IMR-90 (cell line): ENCODE results near the gene LLGL2. TPM values are rescaled to one million over a fixed set of nuclear protein-coding genes. Genes with fewer than 3 reads are reported as not detected.

Experiments used
- ATAC-seq: fragments of 200-7000 bp; cut with Tn5 transposase; 2 replicates; pipeline ENCODE4 v1.9.1; 2020; ENCODE audit warnings: low read depth, mild to moderate bottlenecking, moderate library complexity
- BruUV-seq: library from RNA; stranded (reverse); fragments of 400-500 nt; replicated peaks from 2 replicates; lab custom pipeline; 2021; lab: Mats Ljungman, UMichigan
- CTCF ChIA-PET: fragments of 300-600 bp; formaldehyde crosslinking; extraction: SDS; loops from one replicate; lab custom pipeline; 2021; ENCODE audit warnings: antibody characterized with exemption; lab: Yijun Ruan, JAX
- POLR2A ChIA-PET: fragments of 300-600 bp; sonication (Branson Sonifier 250); formaldehyde crosslinking; loops from one replicate; lab custom pipeline; 2022; ENCODE audit warnings: antibody characterized with exemption; ENCODE audit not compliant: unreplicated experiment; lab: Charles Lee
- DNase-seq: peaks from one replicate; pipeline ENCODE4 v3.0.0; 2013
- H2AFZ ChIP-seq: replicated peaks from 2 replicates; pipeline ENCODE3; 2013; ENCODE audit warnings: low read length, mild to moderate bottlenecking; ENCODE audit not compliant: poor library complexity
- H2AK5ac ChIP-seq: 2 replicates; pipeline ENCODE4 v1.6.1; 2013; ENCODE audit warnings: low read depth, low read length, inconsistent platforms
- H2AK9ac ChIP-seq: replicated peaks from 2 replicates; pipeline ENCODE3; 2013; ENCODE audit warnings: mild to moderate bottlenecking, low read depth, low read length, moderate library complexity; ENCODE audit not compliant: poor library complexity
- H2BK120ac ChIP-seq: 2 replicates; pipeline ENCODE4 v1.6.1; 2013; ENCODE audit warnings: low read depth, low read length, inconsistent platforms
- H2BK15ac ChIP-seq: 3 replicates; pipeline ENCODE4 v1.6.1; 2013; ENCODE audit warnings: low read depth, low read length, inconsistent platforms
- H2BK20ac ChIP-seq: 2 replicates; pipeline ENCODE4 v1.6.1; 2013; ENCODE audit warnings: low read depth, mild to moderate bottlenecking, inconsistent platforms, low read length, moderate library complexity
- H2BK5ac ChIP-seq: 2 replicates; pipeline ENCODE4 v1.6.1; 2013; ENCODE audit warnings: mild to moderate bottlenecking, low read depth, low read length, inconsistent platforms; ENCODE audit not compliant: poor library complexity, severe bottlenecking
- H3K14ac ChIP-seq: replicated peaks from 2 replicates; pipeline ENCODE4 v1.6.1; 2013; ENCODE audit warnings: low read depth, low read length, inconsistent platforms
- H3K18ac ChIP-seq: 2 replicates; pipeline ENCODE4 v1.6.1; 2013; ENCODE audit warnings: low read depth, low read length, control low read depth
- H3K23ac ChIP-seq: 2 replicates; pipeline ENCODE4 v1.6.1; 2013; ENCODE audit warnings: low read depth, low read length, inconsistent platforms
- H3K27ac ChIP-seq: 2 replicates; pipeline ENCODE4 v1.5.1; 2013; ENCODE audit warnings: mild to moderate bottlenecking, control low read depth, low read length; ENCODE audit not compliant: insufficient read depth
- H3K27me3 ChIP-seq: 2 replicates; pipeline ENCODE4 v1.6.1; 2013; ENCODE audit warnings: low read length; ENCODE audit not compliant: control insufficient read depth, insufficient read depth
- H3K36me3 ChIP-seq: 2 replicates; pipeline ENCODE4 v1.6.1; 2013; ENCODE audit warnings: low read length, mixed read lengths; ENCODE audit not compliant: control insufficient read depth, insufficient read depth
- H3K4ac ChIP-seq: 2 replicates; pipeline ENCODE4 v1.6.1; 2013; ENCODE audit warnings: low read depth, low read length, inconsistent platforms
- H3K4me1 ChIP-seq: 2 replicates; pipeline ENCODE4 v1.6.1; 2013; ENCODE audit warnings: low read length, mixed read lengths; ENCODE audit not compliant: control insufficient read depth, insufficient read depth
- H3K4me2 ChIP-seq: 2 replicates; pipeline ENCODE4 v1.6.1; 2013; ENCODE audit warnings: low read depth, mild to moderate bottlenecking, control low read depth, low read length, moderate library complexity
- H3K4me3 ChIP-seq: 2 replicates; pipeline ENCODE4 v1.5.1; 2013; ENCODE audit warnings: low read depth, mild to moderate bottlenecking, control low read depth, low read length, moderate library complexity; ENCODE audit not compliant: insufficient read depth
- H3K56ac ChIP-seq: 2 replicates; pipeline ENCODE4 v1.6.1; 2013; ENCODE audit warnings: low read length, inconsistent platforms; ENCODE audit not compliant: insufficient read depth; ENCODE audit errors: extremely low read depth
- H3K79me1 ChIP-seq, 2 experiments: 2 replicates each; pipeline ENCODE4 v1.6.1; 2013; ENCODE audit warnings: low read length in 2 of 2, inconsistent platforms in 1 of 2, low read depth in 1 of 2
- H3K9ac ChIP-seq: 2 replicates; pipeline ENCODE4 v1.6.1; 2013; ENCODE audit warnings: low read depth, low read length, control low read depth
- H3K9me1 ChIP-seq: 2 replicates; pipeline ENCODE4 v1.6.1; 2013; ENCODE audit warnings: low read length, inconsistent platforms; ENCODE audit not compliant: insufficient read depth
- H3K9me3 ChIP-seq: 2 replicates; pipeline ENCODE4 v1.6.1; 2013; ENCODE audit warnings: low read length; ENCODE audit not compliant: control insufficient read depth, insufficient read depth
- H4K20me1 ChIP-seq: 2 replicates; pipeline ENCODE4 v1.6.1; 2013; ENCODE audit warnings: low read length, inconsistent platforms; ENCODE audit not compliant: insufficient read depth
- H4K5ac ChIP-seq: 2 replicates; pipeline ENCODE4 v1.6.1; 2013; ENCODE audit warnings: mild to moderate bottlenecking, low read depth, low read length, control low read depth
- H4K8ac ChIP-seq, 2 experiments: 2 replicates each; pipeline ENCODE4 v1.6.1; 2013; ENCODE audit warnings: low read depth in 2 of 2, low read length in 2 of 2, control low read depth in 1 of 2, inconsistent platforms in 1 of 2
- H4K91ac ChIP-seq: 2 replicates; pipeline ENCODE4 v1.6.1; 2013; ENCODE audit warnings: low read depth, low read length, inconsistent platforms; ENCODE audit not compliant: insufficient read depth
- BHLHE40 ChIP-seq: fragments of 150-350 bp; IDR thresholded peaks from 2 replicates; pipeline ENCODE4 v1.6.1; 2016; ENCODE audit warnings: mild to moderate bottlenecking, low read depth, low read length
- CEBPB ChIP-seq: IDR thresholded peaks from 2 replicates; pipeline ENCODE4 v1.6.1; 2012; ENCODE audit warnings: low read depth, low read length, improper control_type of control experiment
- CHD1 ChIP-seq: IDR thresholded peaks from 2 replicates; pipeline ENCODE4 v1.6.1; 2012; ENCODE audit warnings: low read depth, low read length, improper control_type of control experiment
- CTCF ChIP-seq: conservative IDR thresholded peaks from 2 replicates; pipeline ENCODE4 v1.5.1; 2012; ENCODE audit warnings: mild to moderate bottlenecking, low read depth, low read length, improper control_type of control experiment
- FOS ChIP-seq: fragments of 150-350 bp; IDR thresholded peaks from 2 replicates; pipeline ENCODE4 v1.6.1; 2016; ENCODE audit warnings: low read depth, low read length
- MAFK ChIP-seq: IDR thresholded peaks from 2 replicates; pipeline ENCODE4 v1.6.1; 2012; ENCODE audit warnings: low read depth, low read length, improper control_type of control experiment
- MAZ ChIP-seq: IDR thresholded peaks from 2 replicates; pipeline ENCODE4 v1.6.1; 2012; ENCODE audit warnings: low read depth, mild to moderate bottlenecking, low read length, improper control_type of control experiment, moderate library complexity, borderline replicate concordance
- MXI1 ChIP-seq: IDR thresholded peaks from 2 replicates; pipeline ENCODE4 v1.6.1; 2012; ENCODE audit warnings: low read depth, mild to moderate bottlenecking, low read length, moderate library complexity, borderline replicate concordance
- NFE2L2 ChIP-seq: fragments of 150-350 bp; IDR thresholded peaks from 2 replicates; pipeline ENCODE4 v1.6.1; 2016; ENCODE audit warnings: low read depth, mild to moderate bottlenecking, low read length
- POLR2A ChIP-seq: IDR thresholded peaks from 2 replicates; pipeline ENCODE4 v1.6.1; 2012; ENCODE audit warnings: mild to moderate bottlenecking, low read depth, low read length
- RAD21 ChIP-seq: IDR thresholded peaks from 2 replicates; pipeline ENCODE4 v1.6.1; 2012; ENCODE audit warnings: low read length, improper control_type of control experiment
- RCOR1 ChIP-seq: IDR thresholded peaks from 2 replicates; pipeline ENCODE4 v1.6.1; 2012; ENCODE audit warnings: mild to moderate bottlenecking, low read length, improper control_type of control experiment; ENCODE audit not compliant: insufficient replicate concordance
- RFX5 ChIP-seq: IDR thresholded peaks from 2 replicates; pipeline ENCODE4 v1.8.0; 2012; ENCODE audit warnings: low read depth, mild to moderate bottlenecking, low read length, moderate library complexity
- SMC3 ChIP-seq: fragments of 150-350 bp; IDR thresholded peaks from 2 replicates; pipeline ENCODE4 v1.6.1; 2016; ENCODE audit warnings: low read depth, mild to moderate bottlenecking, antibody characterized with exemption, low read length, moderate library complexity
- USF2 ChIP-seq: fragments of 150-350 bp; IDR thresholded peaks from 2 replicates; pipeline ENCODE4 v1.6.1; 2017; ENCODE audit warnings: mild to moderate bottlenecking, antibody characterized with exemption, low read length, low read depth
- WGBS, 2 experiments: methylation state at CpG; one replicate each; pipeline versions ENCODE4 v1.1.5 to v1.1.7; 2013; ENCODE audit warnings: missing lambda C conversion rate in 2 of 2; ENCODE audit not compliant: insufficient read length in 1 of 2; ENCODE audit errors: extremely low coverage in 2 of 2; 5-methylcytosine and 5-hydroxymethylcytosine counted together
- dilution Hi-C: fragments of 300-500 bp; cut with HindIII; formaldehyde crosslinking; loops from one replicate; pipeline ENCODE4 v1.14.3; 2018; ENCODE audit warnings: low sequenced_read_pairs; ENCODE audit not compliant: unreplicated experiment
- in situ Hi-C: fragments of 300-500 bp; cut with MboI; formaldehyde crosslinking; loops from 3 replicates; pipeline ENCODE4 v1.14.3; 2019; ENCODE audit warnings: low sequenced_read_pairs, inconsistent platforms, mixed read lengths
- intact Hi-C: fragments of 100-400 bp; cut with micrococcal nuclease; formaldehyde crosslinking; loops from 2 replicates; pipeline ENCODE4 v1.10.0; 2022
- polyA plus RNA-seq, 3 experiments: library from polyadenylated mRNA; depleted of rRNA; stranded (reverse); fragments of >200 nt; gene quantifications; 2 replicates each; pipeline ENCODE4 v1.2.3, GENCODE V29; 2012; ENCODE audit warnings: low replicate concordance in 1 of 3
- total RNA-seq: library from RNA; depleted of rRNA; stranded (reverse); fragments of >200 nt; gene quantifications from 2 replicates; pipeline ENCODE4 v1.2.3, GENCODE V29; 2012
- TF ChIP-seq, protein P1 (sequence below): fragments of 150-350 bp; IDR thresholded peaks from 2 replicates; pipeline ENCODE4 v1.6.1; 2016; ENCODE audit warnings: low read depth, mild to moderate bottlenecking, low read length, moderate library complexity, borderline replicate concordance

LLGL2 gene
- total and polyA plus RNA-seq, 2 of the 4 experiments (the other 2 are of a cell fraction): 0.54 to 0.72 TPM

DNA sequence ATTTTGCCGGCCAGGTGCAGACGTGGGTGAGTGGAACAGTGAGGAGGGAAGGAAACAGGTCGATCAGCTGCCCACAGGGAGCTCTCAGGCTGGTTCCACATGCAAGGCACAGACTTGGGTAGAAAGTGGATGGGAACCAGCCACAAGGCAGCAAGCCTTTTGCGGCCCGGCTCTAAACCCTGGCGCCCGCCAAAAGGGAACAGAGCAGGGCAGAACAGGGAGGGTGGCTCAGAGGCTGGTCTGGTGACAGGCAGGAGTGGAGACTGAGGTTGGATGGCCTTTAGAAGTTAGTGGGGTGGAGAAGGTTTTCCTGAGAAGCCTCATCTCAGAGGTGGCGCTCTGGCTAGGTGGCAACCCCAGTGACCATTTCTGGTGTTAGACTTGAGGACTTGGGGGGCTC, 10.4 kb downstream of the LLGL2 start:
- Histone ChIP-seq H3K23ac (no peak overlapping the region), H4K91ac (no peak overlapping the region), H3K9me3 (no peaks in the 10 kb centered on the region), H3K4ac (no peak overlapping the region), H2AK9ac (no peak overlapping the region), H3K56ac (no peak overlapping the region), H3K14ac (no peak overlapping the region), H3K9ac (no peak overlapping the region), H3K4me1 (no peaks in the 10 kb centered on the region), H3K4me3 (no peak overlapping the region), H2BK120ac (no peak overlapping the region), H3K18ac (no peak overlapping the region), H4K20me1 (no peaks in the 10 kb centered on the region), H2AFZ (no peak overlapping the region), H2BK5ac (no peak overlapping the region), H3K4me2 (no peak overlapping the region), H4K5ac (no peak overlapping the region), H3K79me1 (no peaks in the 10 kb centered on the region), H4K8ac (no peak overlapping the region), H2BK15ac (no peak overlapping the region), H3K9me1 (no peaks in the 10 kb centered on the region), H2BK20ac (no peak overlapping the region), H2AK5ac (no peak overlapping the region), H3K27me3 (peaks cover 44% of the 10 kb centered on the region), H3K36me3 (no peaks in the 10 kb centered on the region), H3K27ac (no peak overlapping the region)
- no peak for DNase-seq
- intact Hi-C loops (no loop called here), dilution Hi-C loops (no loop called here), in situ Hi-C loops (no loop called here)
- ATAC-seq: no peak
- POLR2A ChIA-PET: no interaction called here
- CTCF ChIA-PET: no interaction called here
- no TSS peak for BruUV-seq
- TF ChIP-seq RAD21 (no peak), SMC3 (no peak), CEBPB (no peak), CTCF (no peak), POLR2A (no peak), MXI1 (no peak), MAFK (no peak), RFX5 (no peak), NFE2L2 (no peak), USF2 (no peak), BHLHE40 (no peak), CHD1 (no peak), RCOR1 (no peak), FOS (no peak), MAZ (no peak)
- TF ChIP-seq, protein P1, sequence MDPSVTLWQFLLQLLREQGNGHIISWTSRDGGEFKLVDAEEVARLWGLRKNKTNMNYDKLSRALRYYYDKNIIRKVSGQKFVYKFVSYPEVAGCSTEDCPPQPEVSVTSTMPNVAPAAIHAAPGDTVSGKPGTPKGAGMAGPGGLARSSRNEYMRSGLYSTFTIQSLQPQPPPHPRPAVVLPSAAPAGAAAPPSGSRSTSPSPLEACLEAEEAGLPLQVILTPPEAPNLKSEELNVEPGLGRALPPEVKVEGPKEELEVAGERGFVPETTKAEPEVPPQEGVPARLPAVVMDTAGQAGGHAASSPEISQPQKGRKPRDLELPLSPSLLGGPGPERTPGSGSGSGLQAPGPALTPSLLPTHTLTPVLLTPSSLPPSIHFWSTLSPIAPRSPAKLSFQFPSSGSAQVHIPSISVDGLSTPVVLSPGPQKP: no peak
- WGBS, 2 experiments: 100% methylated on average over 1 of the region's 8 CpGs; no CpG with 5 or more reads in 1 of the 2 experiments
